WERI-Rb-1 (cell line): Measurements from ENCODE around the gene MEG3.

Experiments
- DNase-seq: peaks from one replicate; pipeline ENCODE4 v3.0.0-alpha.2; 2020
- H3K27ac ChIP-seq: fragments of 250-450 bp; sonication (Bioruptor Pico); 2 replicates; pipeline ENCODE4 v1.5.1; 2020; ENCODE audit warnings: mild to moderate bottlenecking, moderate library complexity
- H3K27me3 ChIP-seq: fragments of 250-450 bp; sonication (Bioruptor Pico); 2 replicates; pipeline ENCODE4 v1.5.1; 2021; ENCODE audit warnings: mild to moderate bottlenecking, low read depth, moderate library complexity; ENCODE audit not compliant: insufficient read depth, severe bottlenecking
- H3K36me3 ChIP-seq: fragments of 250-450 bp; sonication (Bioruptor Pico); 2 replicates; pipeline ENCODE4 v1.5.1; 2020; ENCODE audit warnings: mild to moderate bottlenecking, moderate library complexity
- H3K4me3 ChIP-seq: 2 replicates; pipeline ENCODE4 v1.5.1; 2011; ENCODE audit warnings: low read depth, mild to moderate bottlenecking, control low read depth, low read length
- H3K9me3 ChIP-seq: fragments of 250-450 bp; sonication (Bioruptor Pico); 2 replicates; pipeline ENCODE4 v1.5.1; 2021; ENCODE audit warnings: mild to moderate bottlenecking, moderate library complexity; ENCODE audit not compliant: severe bottlenecking
- CTCF ChIP-seq: IDR thresholded peaks from 2 replicates; pipeline ENCODE4 v1.5.1; 2011; ENCODE audit warnings: low read depth, mild to moderate bottlenecking, control low read depth, inconsistent platforms, low read length

Gene MEG3

DNA sequence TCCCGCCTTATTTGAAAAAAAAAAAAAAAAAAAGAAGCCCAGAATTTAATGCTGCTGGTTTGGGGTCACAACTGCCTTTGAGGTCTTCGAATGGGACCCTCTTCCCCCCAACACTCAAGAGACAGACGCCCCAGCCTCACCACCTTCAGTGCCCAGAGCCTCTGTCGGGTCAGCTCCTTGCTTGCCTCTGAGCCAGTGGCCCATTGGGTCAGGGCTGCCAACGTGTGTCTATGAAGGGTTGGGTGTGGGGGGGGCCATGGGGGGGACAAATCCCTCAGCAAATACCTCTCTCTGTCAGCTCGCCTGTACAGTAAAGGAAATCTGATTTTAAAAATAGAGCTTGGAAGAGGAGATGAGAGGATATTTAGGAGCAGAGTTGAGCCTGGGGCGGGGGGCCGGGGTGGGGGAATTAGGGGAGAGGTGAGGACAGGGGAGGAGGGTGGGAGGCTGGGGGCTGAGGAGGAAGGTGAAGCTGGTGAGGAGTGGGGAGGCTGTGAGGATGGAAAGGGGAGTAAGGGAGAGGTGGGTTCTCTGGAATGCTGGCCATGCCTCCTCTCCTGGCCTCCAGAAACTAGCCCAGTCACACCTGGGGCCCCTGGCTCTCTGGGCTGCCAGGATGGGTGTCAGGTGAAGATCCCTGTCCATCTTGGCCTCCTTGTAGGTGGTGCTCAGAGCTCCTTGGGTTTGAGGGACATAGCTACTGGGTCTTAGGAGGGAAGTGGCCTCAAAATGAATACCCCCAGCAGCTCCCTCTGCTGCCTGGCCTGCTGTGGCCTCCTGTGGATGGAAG, 64.3 kb downstream of the MEG3 start:
- TF ChIP-seq CTCF: no peak
- Histone ChIP-seq H3K4me3 (no peak overlapping the region), H3K9me3 (no peaks in the 10 kb centered on the region), H3K27ac (no peak overlapping the region), H3K36me3 (no peaks in the 10 kb centered on the region), H3K27me3 (peaks cover 35% of the 10 kb centered on the region)
- DNase-seq: no peak

- no peaks in the 10 kb centered on the region for H3K36me3 ChIP-seq
- TF ChIP-seq CTCF: no peak
- DNase-seq: no peak
- peaks cover 29% of the 10 kb centered on the region for H3K27me3 ChIP-seq
- no peak overlapping the region for H3K27ac ChIP-seq
- H3K4me3 ChIP-seq: no peak overlapping the region
- H3K9me3 ChIP-seq: no peaks in the 10 kb centered on the region
These were observed 65.1 kb downstream of the MEG3 start for GRCh38 chr14:100891051-100891450.

DNA sequence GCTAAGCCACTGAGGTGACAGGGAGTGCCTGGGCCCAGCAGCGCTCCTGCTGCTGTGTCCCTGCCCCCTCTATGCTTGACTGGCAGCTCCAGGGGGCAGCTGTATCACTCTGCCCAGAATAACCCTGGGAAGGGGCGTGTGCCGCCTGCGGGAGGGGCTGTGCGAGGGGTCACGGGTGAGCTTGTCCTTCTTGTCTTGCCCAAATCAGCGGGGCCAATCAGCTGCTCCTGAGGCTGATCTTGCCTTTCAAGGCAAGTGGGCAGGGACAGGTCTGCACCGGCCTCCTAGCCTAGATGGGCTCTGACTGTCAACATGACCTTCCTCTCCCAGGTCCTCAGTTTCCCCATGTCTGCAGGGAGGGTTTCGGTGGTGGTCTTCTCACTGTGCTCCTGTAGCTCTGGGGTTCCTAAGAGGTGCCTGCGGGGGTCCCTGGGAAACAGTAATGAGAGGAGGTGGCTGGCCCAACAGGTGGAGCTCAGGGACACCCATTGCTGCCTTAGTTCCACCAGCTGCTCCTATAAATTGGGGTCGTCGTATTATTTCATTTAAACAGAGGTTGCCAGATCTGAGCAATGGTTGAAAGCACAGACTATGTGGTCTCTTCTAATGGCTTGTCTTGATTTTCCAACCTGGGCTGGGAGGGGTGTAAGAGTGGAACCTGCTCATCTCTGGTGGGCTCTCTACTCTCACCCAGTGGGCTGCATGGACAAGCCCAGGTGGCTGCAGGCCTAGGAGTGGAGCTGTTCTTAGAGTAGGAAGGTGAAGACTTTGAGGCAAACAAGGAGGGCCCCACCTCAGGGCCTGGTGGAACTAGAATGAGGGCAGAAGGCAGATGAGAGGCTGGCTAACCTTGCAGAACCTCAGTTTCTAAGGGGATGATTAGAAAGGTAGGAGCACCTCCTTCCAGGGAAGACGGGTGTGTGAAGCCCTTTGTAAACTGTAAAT, 65.9 kb downstream of the MEG3 start:
- Histone ChIP-seq H3K4me3 (no peak overlapping the region), H3K27me3 (peaks cover 29% of the 10 kb centered on the region), H3K27ac (no peak overlapping the region), H3K9me3 (no peaks in the 10 kb centered on the region), H3K36me3 (no peaks in the 10 kb centered on the region)
- no peak for DNase-seq
- TF ChIP-seq CTCF: no peak

GRCh38 chr14:100892496-100893227, 66.7 kb downstream of the MEG3 start:
- no peak for TF ChIP-seq CTCF
- Histone ChIP-seq H3K4me3 (no peak overlapping the region), H3K9me3 (no peaks in the 10 kb centered on the region), H3K27ac (no peak overlapping the region), H3K27me3 (peaks cover 27% of the 10 kb centered on the region), H3K36me3 (no peaks in the 10 kb centered on the region)
- no peak for DNase-seq

DNA sequence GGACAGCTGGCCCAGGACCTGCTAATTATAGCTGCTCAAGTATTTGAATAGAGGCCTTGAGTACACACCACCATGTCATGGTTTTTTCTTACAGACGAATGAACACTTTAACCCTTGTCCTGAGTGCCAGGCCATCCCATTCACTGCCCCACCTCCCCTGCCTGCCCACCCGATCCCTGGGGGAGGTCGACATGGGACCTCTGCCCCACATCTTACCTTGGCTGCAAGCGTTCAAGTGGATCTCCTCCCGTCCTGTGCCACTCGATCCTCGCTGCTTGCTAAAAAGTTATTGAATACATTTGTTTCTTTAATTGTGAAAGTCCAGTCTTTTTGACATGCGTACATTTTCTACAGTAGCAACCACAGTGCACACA, 67.3 kb downstream of the MEG3 start:
- peaks cover 29% of the 10 kb centered on the region for H3K27me3 ChIP-seq
- H3K9me3 ChIP-seq: no peaks in the 10 kb centered on the region
- no peak overlapping the region for H3K27ac ChIP-seq
- no peaks in the 10 kb centered on the region for H3K36me3 ChIP-seq
- no peak for TF ChIP-seq CTCF
- no peak overlapping the region for H3K4me3 ChIP-seq
- no peak for DNase-seq
